MM.1S (cell line): ENCODE measurements around the gene ALLC.
"Not testable (repeated sequence)": the region's sequence is repeated elsewhere in the genome, so short reads cannot be mapped to it uniquely, and the experiment has no call there.

Source experiments
- DNase-seq: peaks from one replicate; pipeline ENCODE4 v3.0.0-alpha.2; 2015
- H2AFZ ChIP-seq: fragments of 300-600 bp; sonication (generic); 2 replicates; pipeline ENCODE4 v1.6.0; 2016; ENCODE audit warnings: antibody characterized with exemption, low read length
- H3F3A ChIP-seq: fragments of 300-600 bp; sonication (generic); 2 replicates; pipeline ENCODE4 v1.6.1; 2016; ENCODE audit warnings: mild to moderate bottlenecking, antibody characterized with exemption, low read length, moderate library complexity, mixed read lengths; ENCODE audit not compliant: insufficient read depth
- H3K27ac ChIP-seq: fragments of 300-600 bp; sonication (generic); 2 replicates; pipeline ENCODE4 v1.5.1; 2016; ENCODE audit warnings: mild to moderate bottlenecking, low read length
- H3K27me3 ChIP-seq: fragments of 300-600 bp; sonication (generic); replicated peaks from 2 replicates; pipeline ENCODE4 v1.6.0; 2016; ENCODE audit warnings: low read length; ENCODE audit not compliant: insufficient read depth
- H3K36me3 ChIP-seq: fragments of 300-600 bp; sonication (generic); replicated peaks from 2 replicates; pipeline ENCODE4 v1.6.1; 2016; ENCODE audit warnings: mild to moderate bottlenecking, low read length, mixed read lengths; ENCODE audit not compliant: insufficient read depth
- H3K4me1 ChIP-seq: fragments of 300-600 bp; sonication (generic); 2 replicates; pipeline ENCODE4 v1.6.1; 2016; ENCODE audit warnings: low read length, mixed read lengths
- H3K4me2 ChIP-seq: fragments of 300-600 bp; sonication (generic); 2 replicates; pipeline ENCODE4 v1.6.0; 2016; ENCODE audit warnings: low read depth, low read length
- H3K4me3 ChIP-seq: fragments of 300-600 bp; sonication (generic); 2 replicates; pipeline ENCODE4 v1.5.1; 2016; ENCODE audit warnings: low read length, mixed read lengths
- H3K79me2 ChIP-seq: fragments of 300-600 bp; sonication (generic); 2 replicates; pipeline ENCODE4 v1.6.1; 2016; ENCODE audit warnings: mixed run types, low read length, mixed read lengths
- H3K9ac ChIP-seq: fragments of 300-600 bp; sonication (generic); 2 replicates; pipeline ENCODE4 v1.6.1; 2016; ENCODE audit warnings: low read length, mixed read lengths
- H3K9me2 ChIP-seq: fragments of 300-600 bp; sonication (generic); replicated peaks from 2 replicates; pipeline ENCODE4 v1.6.1; 2016; ENCODE audit warnings: mild to moderate bottlenecking, low read length, mixed read lengths; ENCODE audit not compliant: insufficient read depth
- H3K9me3 ChIP-seq: fragments of 300-600 bp; sonication (generic); replicated peaks from 2 replicates; pipeline ENCODE4 v1.6.1; 2016; ENCODE audit warnings: mild to moderate bottlenecking, low read length, mixed read lengths; ENCODE audit not compliant: insufficient read depth
- H4K20me1 ChIP-seq: fragments of 300-600 bp; sonication (generic); 2 replicates; pipeline ENCODE4 v1.6.1; 2016; ENCODE audit warnings: mild to moderate bottlenecking, low read length, moderate library complexity, mixed read lengths; ENCODE audit not compliant: insufficient read depth
- EZH2 ChIP-seq: fragments of 300-600 bp; sonication (generic); optimal IDR thresholded peaks from 2 replicates; pipeline ENCODE3; 2017; ENCODE audit warnings: low read depth, mild to moderate bottlenecking, antibody characterized with exemption, low read length, mixed read lengths
- EZH2phosphoT487 ChIP-seq: fragments of 300-600 bp; sonication (generic); IDR thresholded peaks from 2 replicates; pipeline ENCODE4 v1.6.1; 2018; ENCODE audit warnings: antibody characterized with exemption, low read length
- TF ChIP-seq, protein P1 (sequence below): fragments of 300-600 bp; sonication (generic); IDR thresholded peaks from 2 replicates; pipeline ENCODE4 v1.5.1; 2016; ENCODE audit warnings: antibody characterized with exemption, low read length, mixed read lengths

ALLC gene

DNA sequence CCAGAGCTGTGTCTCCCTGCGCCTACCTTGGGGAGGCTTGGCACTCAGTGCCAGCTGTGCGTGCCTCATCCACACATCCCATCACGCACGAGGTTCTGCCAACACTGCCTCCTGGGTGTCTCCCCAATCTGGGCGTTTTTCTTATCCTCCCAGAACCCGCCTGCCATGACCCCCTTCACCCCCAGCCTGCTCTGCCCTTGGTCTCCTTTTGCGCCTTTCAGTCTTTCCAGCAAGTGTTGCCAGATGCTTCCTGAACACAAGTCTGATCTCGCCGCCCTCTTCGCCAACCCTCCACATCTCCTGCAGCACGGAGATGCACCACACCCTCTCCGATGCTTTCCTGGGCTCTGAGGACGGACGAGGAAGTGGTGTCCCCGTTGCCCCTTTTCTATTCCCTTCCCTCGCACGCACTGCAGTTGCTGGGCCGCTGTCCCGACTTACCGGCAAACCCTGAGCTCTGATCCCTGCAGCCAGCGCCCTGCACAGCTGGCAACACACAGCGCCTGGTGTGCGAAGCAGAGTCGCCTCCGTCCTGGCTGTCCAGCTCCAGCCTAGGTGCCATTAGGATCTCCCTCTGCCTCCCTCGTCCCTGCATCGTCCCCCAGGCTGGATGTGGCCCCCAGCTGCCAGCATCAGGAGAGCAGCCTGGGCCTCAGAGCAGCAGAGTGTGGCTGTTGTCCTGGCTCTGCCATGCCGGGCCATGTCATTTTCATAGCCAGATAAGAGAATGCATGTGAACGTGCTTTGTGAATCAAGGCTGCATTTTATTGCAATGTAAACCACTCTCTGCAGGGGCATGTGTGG lies 22.6 kb upstream of the ALLC start:
- Histone ChIP-seq H2AFZ (no peak overlapping the region), H3F3A (no peaks in the 10 kb centered on the region), H3K27ac (no peak overlapping the region), H3K36me3 (no peaks in the 10 kb centered on the region), H3K9ac (no peak overlapping the region), H3K4me1 (no peaks in the 10 kb centered on the region), H3K4me3 (no peak overlapping the region), H3K27me3 (no peaks in the 10 kb centered on the region), H3K9me2 (no peaks in the 10 kb centered on the region), H3K4me2 (no peak overlapping the region), H4K20me1 (no peaks in the 10 kb centered on the region), H3K79me2 (no peaks in the 10 kb centered on the region), H3K9me3 (no peaks in the 10 kb centered on the region)
- no peak for DNase-seq
- TF ChIP-seq, protein P1, sequence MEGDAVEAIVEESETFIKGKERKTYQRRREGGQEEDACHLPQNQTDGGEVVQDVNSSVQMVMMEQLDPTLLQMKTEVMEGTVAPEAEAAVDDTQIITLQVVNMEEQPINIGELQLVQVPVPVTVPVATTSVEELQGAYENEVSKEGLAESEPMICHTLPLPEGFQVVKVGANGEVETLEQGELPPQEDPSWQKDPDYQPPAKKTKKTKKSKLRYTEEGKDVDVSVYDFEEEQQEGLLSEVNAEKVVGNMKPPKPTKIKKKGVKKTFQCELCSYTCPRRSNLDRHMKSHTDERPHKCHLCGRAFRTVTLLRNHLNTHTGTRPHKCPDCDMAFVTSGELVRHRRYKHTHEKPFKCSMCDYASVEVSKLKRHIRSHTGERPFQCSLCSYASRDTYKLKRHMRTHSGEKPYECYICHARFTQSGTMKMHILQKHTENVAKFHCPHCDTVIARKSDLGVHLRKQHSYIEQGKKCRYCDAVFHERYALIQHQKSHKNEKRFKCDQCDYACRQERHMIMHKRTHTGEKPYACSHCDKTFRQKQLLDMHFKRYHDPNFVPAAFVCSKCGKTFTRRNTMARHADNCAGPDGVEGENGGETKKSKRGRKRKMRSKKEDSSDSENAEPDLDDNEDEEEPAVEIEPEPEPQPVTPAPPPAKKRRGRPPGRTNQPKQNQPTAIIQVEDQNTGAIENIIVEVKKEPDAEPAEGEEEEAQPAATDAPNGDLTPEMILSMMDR, result no peak
- no peak for TF ChIP-seq EZH2phosphoT487
- TF ChIP-seq EZH2, result no peak

- not testable (repeated sequence) for H3K4me3 ChIP-seq, H3K27me3 ChIP-seq, H3K9me3 ChIP-seq, H3K36me3 ChIP-seq, H3K4me2 ChIP-seq, H2AFZ ChIP-seq, H3K4me1 ChIP-seq, H3F3A ChIP-seq, H3K27ac ChIP-seq, H3K79me2 ChIP-seq, H3K9me2 ChIP-seq, DNase-seq, H3K9ac ChIP-seq, H4K20me1 ChIP-seq
These were observed 22.0 kb upstream of the ALLC start for GRCh38 chr2:3635975-3636327.

GRCh38 chr2:3636586-3637310 lies 21.3 kb upstream of the ALLC start:
- no peak for DNase-seq
- no peak overlapping the region for H2AFZ ChIP-seq
- no peaks in the 10 kb centered on the region for H4K20me1 ChIP-seq
- TF ChIP-seq, protein P1, result no peak
- TF ChIP-seq EZH2 (no peak), EZH2phosphoT487 (no peak)
- H3K36me3 ChIP-seq, result no peaks in the 10 kb centered on the region
- H3K9me2 ChIP-seq, result no peaks in the 10 kb centered on the region
- no peak overlapping the region for H3K4me2 ChIP-seq
- no peaks in the 10 kb centered on the region for H3F3A ChIP-seq
- no peaks in the 10 kb centered on the region for H3K4me1 ChIP-seq
- H3K9me3 ChIP-seq, result no peaks in the 10 kb centered on the region
- H3K27me3 ChIP-seq, result no peaks in the 10 kb centered on the region
- H3K79me2 ChIP-seq, result no peaks in the 10 kb centered on the region
- H3K4me3 ChIP-seq, result no peak overlapping the region
- no peak overlapping the region for H3K27ac ChIP-seq
- H3K9ac ChIP-seq, result no peak overlapping the region

GRCh38 chr2:3637311-3637675 lies 20.7 kb upstream of the ALLC start:
- Histone ChIP-seq H4K20me1 (no peaks in the 10 kb centered on the region), H3K9me2 (no peaks in the 10 kb centered on the region), H3K9ac (no peak overlapping the region), H3K9me3 (no peaks in the 10 kb centered on the region), H3K4me3 (no peak overlapping the region), H3K79me2 (no peaks in the 10 kb centered on the region), H3K4me2 (no peak overlapping the region), H3F3A (no peaks in the 10 kb centered on the region), H2AFZ (no peak overlapping the region), H3K4me1 (no peaks in the 10 kb centered on the region), H3K36me3 (no peaks in the 10 kb centered on the region), H3K27me3 (no peaks in the 10 kb centered on the region), H3K27ac (no peak overlapping the region)
- no peak for DNase-seq
- TF ChIP-seq EZH2phosphoT487 (no peak), EZH2 (no peak)
- TF ChIP-seq, protein P1, result no peak
